ENCODE results near the gene NFIC.
"Not testable (repeated sequence)": the region's sequence is repeated elsewhere in the genome, so short reads cannot be mapped to it uniquely, and the experiment has no call there.

NFIC gene

GRCh38 chr19:3401004-3401768 is 34.8 kb downstream of the NFIC start:
- DNase-seq, result no peak

- no peak for DNase-seq
Measured at GRCh38 chr19:3402631-3403443, 36.5 kb downstream of the NFIC start.

GRCh38 chr19:3403489-3404323 is 37.3 kb downstream of the NFIC start:
- DNase-seq, result no peak

GRCh38 chr19:3404324-3405260 is 38.2 kb downstream of the NFIC start:
- no peak for DNase-seq

- no peak for DNase-seq
Measured at GRCh38 chr19:3405261-3405653, 38.9 kb downstream of the NFIC start.

GRCh38 chr19:3406571-3407111 is 40.3 kb downstream of the NFIC start:
- no peak for DNase-seq

- no peak for DNase-seq
Measured at GRCh38 chr19:3407556-3408516, 41.5 kb downstream of the NFIC start.

GRCh38 chr19:3408996-3409345 is 42.6 kb downstream of the NFIC start:
- DNase-seq, result no peak

- no peak for DNase-seq
Measured at GRCh38 chr19:3409346-3410064, 43.1 kb downstream of the NFIC start.

GRCh38 chr19:3411636-3412035 is 45.3 kb downstream of the NFIC start:
- DNase-seq, result no peak

- DNase-seq, result no peak
Measured at GRCh38 chr19:3412066-3412465, 45.7 kb downstream of the NFIC start.

GRCh38 chr19:3413796-3414327 is 47.5 kb downstream of the NFIC start:
- no peak for DNase-seq

GRCh38 chr19:3415695-3416094 is 49.3 kb downstream of the NFIC start:
- no peak for DNase-seq

- DNase-seq, result no peak
Measured at GRCh38 chr19:3420244-3420755, 53.9 kb downstream of the NFIC start.

- DNase-seq, result no peak
Measured at GRCh38 chr19:3420909-3421619, 54.7 kb downstream of the NFIC start.

GRCh38 chr19:3421656-3422055 is 55.3 kb downstream of the NFIC start:
- not testable (repeated sequence) for DNase-seq

GRCh38 chr19:3423183-3423829 is 56.9 kb downstream of the NFIC start:
- no peak for DNase-seq

- no peak for DNase-seq
Measured at GRCh38 chr19:3426433-3426832, 60.0 kb downstream of the NFIC start.
